Measurements from ENCODE around the gene RESF1. TPM values are rescaled to one million over a fixed set of nuclear protein-coding genes. Genes with fewer than 3 reads are reported as not detected.

Gene RESF1
- polyA plus RNA-seq = 10 to 100 TPM; 10.8 to 32.7 TPM

DNA sequence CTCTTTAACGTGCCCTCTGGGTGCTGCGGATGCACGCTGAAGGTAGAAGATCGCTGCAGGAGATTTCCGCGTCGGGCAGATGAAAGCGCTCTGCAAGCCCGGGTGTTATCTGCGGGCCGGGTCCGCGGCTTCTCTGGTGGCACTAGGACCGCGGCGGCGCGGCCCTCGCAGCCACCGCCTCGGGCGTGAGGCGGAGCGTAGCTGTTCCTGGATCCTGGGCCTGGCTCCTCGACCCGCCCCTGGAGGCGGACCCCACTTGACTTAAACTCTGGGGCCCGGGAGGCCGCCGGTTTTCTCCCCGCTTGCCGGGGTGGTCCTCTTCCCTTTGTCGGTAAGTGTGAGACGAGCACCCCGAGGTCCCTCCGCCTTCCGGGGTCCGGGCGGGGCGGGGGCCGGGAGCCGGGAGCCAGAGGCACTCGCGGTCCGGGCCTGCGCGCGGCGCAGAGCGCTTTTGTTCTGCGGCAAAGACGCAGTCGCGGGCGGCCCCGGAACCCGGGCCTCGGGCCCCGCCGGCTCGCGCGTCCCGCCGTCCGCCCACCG, at the start of gene RESF1:
Gene RESF1, plus strand, starts transcription at position 255 of the 540 bp plus-strand sequence. CDS start 21,541 bp downstream, outside the sequence.
- H3K36me3 ChIP-seq (ENCODE audit: control insufficient read depth in 2 of 2, insufficient read depth in 2 of 2, low read length in 1 of 2) = peaks cover 0 to 3% of the 10 kb centered on the region in 2 donors
- H3K4me1 ChIP-seq (ENCODE audit: control insufficient read depth in 2 of 2, insufficient read depth in 2 of 2, low read length in 1 of 2) = peaks cover 0 to 2% of the 10 kb centered on the region in 2 donors
- WGBS, 2 donors = 0 to 1% methylated on average over 60 to 67 of the region's 67 CpGs
- H3K27me3 ChIP-seq (ENCODE audit: control insufficient read depth in 1 of 2, insufficient read depth in 2 of 2, low read length in 2 of 2) = no peaks in the 10 kb centered on the region
- H3K9me3 ChIP-seq (ENCODE audit: control insufficient read depth in 2 of 2, insufficient read depth in 1 of 2, low read depth in 1 of 2, low read length in 1 of 2) = no peaks in the 10 kb centered on the region
- peak within 1 kb of the TSS; percentile 79 to 91 for H3K4me3 ChIP-seq (ENCODE audit: low read depth in 1 of 2, low read length in 2 of 2)
- H3K27ac ChIP-seq (ENCODE audit: low read depth in 2 of 2, low read length in 1 of 2) = peak within 1 kb of the TSS; percentile 95 to 98

DNA sequence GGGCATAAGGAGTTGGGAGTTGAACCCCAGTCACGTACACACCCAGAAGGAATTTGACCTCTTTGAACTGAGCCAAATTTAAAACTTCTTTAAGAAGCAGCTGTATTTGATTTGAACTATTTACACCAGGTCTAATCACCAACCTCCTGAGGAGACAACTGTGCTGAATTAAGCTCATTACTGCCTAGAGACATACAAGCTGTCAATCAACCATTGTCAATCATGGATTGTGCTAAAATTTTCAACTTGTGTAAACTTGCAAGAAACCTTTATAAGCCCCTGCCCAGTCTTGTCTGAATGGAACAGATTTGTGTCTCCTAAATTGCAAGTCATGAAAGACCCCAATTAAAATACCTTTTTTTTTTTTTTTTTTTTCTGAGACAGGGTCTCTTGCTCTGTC, 44.3 kb upstream of the RESF1 start:
- WGBS, 2 donors = 43 to 46% methylated on average over 1 of the region's 1 CpG
- Histone ChIP-seq H3K36me3 (ENCODE audit: control insufficient read depth in 2 of 2, insufficient read depth in 2 of 2, low read length in 1 of 2) (no peaks in the 10 kb centered on the region), H3K9me3 (ENCODE audit: control insufficient read depth in 2 of 2, insufficient read depth in 1 of 2, low read depth in 1 of 2, low read length in 1 of 2) (peaks cover 0 to 2% of the 10 kb centered on the region in 2 donors), H3K4me1 (ENCODE audit: control insufficient read depth in 2 of 2, insufficient read depth in 2 of 2, low read length in 1 of 2) (no peaks in the 10 kb centered on the region), H3K4me3 (ENCODE audit: low read depth in 1 of 2, low read length in 2 of 2) (no peak overlapping the region), H3K27ac (ENCODE audit: low read depth in 2 of 2, low read length in 1 of 2) (no peak overlapping the region), H3K27me3 (ENCODE audit: control insufficient read depth in 1 of 2, insufficient read depth in 2 of 2, low read length in 2 of 2) (no peaks in the 10 kb centered on the region)

DNA sequence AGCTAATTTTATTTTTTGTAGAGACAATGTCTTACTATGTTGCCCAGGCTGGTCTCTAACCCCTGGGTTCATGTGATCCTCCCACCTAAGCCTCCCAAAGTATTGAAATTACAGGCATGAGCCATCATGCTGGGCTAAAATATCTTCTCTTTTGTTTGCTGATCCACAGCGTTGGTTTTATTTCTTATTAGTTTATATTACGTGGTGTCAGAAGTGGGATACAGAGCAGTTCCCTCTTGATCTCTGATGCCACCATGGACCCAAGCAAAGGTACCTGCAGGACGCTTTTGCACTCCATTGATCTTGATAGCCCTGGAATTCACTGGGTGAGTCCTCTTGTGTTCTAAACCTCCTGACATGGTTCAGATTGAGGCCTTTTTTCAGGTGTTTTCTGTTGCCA, 43.8 kb upstream of the RESF1 start:
- no peaks in the 10 kb centered on the region for H3K4me1 ChIP-seq (ENCODE audit: control insufficient read depth in 2 of 2, insufficient read depth in 2 of 2, low read length in 1 of 2)
- peaks cover 0 to 2% of the 10 kb centered on the region in 2 donors for H3K9me3 ChIP-seq (ENCODE audit: control insufficient read depth in 2 of 2, insufficient read depth in 1 of 2, low read depth in 1 of 2, low read length in 1 of 2)
- H3K27me3 ChIP-seq (ENCODE audit: control insufficient read depth in 1 of 2, insufficient read depth in 2 of 2, low read length in 2 of 2) = no peaks in the 10 kb centered on the region
- no peak overlapping the region for H3K27ac ChIP-seq (ENCODE audit: low read depth in 2 of 2, low read length in 1 of 2)
- no peaks in the 10 kb centered on the region for H3K36me3 ChIP-seq (ENCODE audit: control insufficient read depth in 2 of 2, insufficient read depth in 2 of 2, low read length in 1 of 2)
- no peak overlapping the region for H3K4me3 ChIP-seq (ENCODE audit: low read depth in 1 of 2, low read length in 2 of 2)
- 94 to 96% methylated on average over 3 of the region's 3 CpGs for WGBS, 2 donors

DNA sequence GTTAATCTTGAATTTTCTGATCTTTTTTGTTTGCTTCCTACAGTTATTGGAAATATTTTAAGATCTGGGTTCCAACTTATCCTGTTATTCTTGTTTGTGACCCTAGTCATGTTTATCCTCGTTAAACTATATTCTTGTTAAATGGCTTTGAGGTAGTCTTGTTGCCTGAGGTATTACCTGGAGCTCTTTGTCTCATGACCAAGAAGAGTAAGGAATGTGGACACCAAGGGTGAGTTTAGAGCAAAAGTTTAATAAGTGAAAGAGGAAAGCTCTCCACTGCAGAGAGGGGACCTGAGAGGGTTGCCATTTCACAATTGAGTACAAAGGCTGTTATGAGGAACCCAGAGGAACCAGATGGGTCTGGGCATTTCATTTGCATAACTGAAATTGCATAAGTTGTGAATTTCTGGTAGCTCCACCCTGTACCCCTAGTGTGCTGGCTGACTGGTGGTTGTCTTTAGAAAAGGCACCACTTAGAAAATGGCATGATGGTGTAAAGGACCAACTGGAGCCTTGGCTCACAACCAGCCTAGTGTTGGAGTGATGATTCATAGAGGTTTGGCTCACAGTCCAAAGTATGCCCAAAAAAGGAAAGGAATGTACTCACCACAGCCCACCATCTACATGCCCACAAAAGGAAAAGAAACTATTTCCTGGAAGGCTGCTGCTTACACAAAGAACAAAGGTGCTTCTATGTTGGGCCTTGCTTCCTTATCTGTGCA, 36.7 kb upstream of the RESF1 start:
- Histone ChIP-seq H3K27me3 (ENCODE audit: control insufficient read depth in 1 of 2, insufficient read depth in 2 of 2, low read length in 2 of 2) (no peaks in the 10 kb centered on the region), H3K27ac (ENCODE audit: low read depth in 2 of 2, low read length in 1 of 2) (no peak overlapping the region), H3K9me3 (ENCODE audit: control insufficient read depth in 2 of 2, insufficient read depth in 1 of 2, low read depth in 1 of 2, low read length in 1 of 2) (peaks cover 4 to 9% of the 10 kb centered on the region in 2 donors), H3K4me1 (ENCODE audit: control insufficient read depth in 2 of 2, insufficient read depth in 2 of 2, low read length in 1 of 2) (no peaks in the 10 kb centered on the region), H3K4me3 (ENCODE audit: low read depth in 1 of 2, low read length in 2 of 2) (no peak overlapping the region), H3K36me3 (ENCODE audit: control insufficient read depth in 2 of 2, insufficient read depth in 2 of 2, low read length in 1 of 2) (no peaks in the 10 kb centered on the region)
- 91 to 94% methylated on average over 1 of the region's 1 CpG for WGBS, 2 donors

- Histone ChIP-seq H3K36me3 (ENCODE audit: control insufficient read depth in 2 of 2, insufficient read depth in 2 of 2, low read length in 1 of 2) (no peaks in the 10 kb centered on the region), H3K27ac (ENCODE audit: low read depth in 2 of 2, low read length in 1 of 2) (no peak overlapping the region), H3K4me3 (ENCODE audit: low read depth in 1 of 2, low read length in 2 of 2) (no peak overlapping the region), H3K4me1 (ENCODE audit: control insufficient read depth in 2 of 2, insufficient read depth in 2 of 2, low read length in 1 of 2) (no peaks in the 10 kb centered on the region), H3K27me3 (ENCODE audit: control insufficient read depth in 1 of 2, insufficient read depth in 2 of 2, low read length in 2 of 2) (no peaks in the 10 kb centered on the region), H3K9me3 (ENCODE audit: control insufficient read depth in 2 of 2, insufficient read depth in 1 of 2, low read depth in 1 of 2, low read length in 1 of 2) (peaks cover 4 to 9% of the 10 kb centered on the region in 2 donors)
- WGBS, 2 donors = 84 to 90% methylated on average over 2 of the region's 2 CpGs
Observed at GRCh38 chr12:31923063-31923412, 36.2 kb upstream of the RESF1 start.

DNA sequence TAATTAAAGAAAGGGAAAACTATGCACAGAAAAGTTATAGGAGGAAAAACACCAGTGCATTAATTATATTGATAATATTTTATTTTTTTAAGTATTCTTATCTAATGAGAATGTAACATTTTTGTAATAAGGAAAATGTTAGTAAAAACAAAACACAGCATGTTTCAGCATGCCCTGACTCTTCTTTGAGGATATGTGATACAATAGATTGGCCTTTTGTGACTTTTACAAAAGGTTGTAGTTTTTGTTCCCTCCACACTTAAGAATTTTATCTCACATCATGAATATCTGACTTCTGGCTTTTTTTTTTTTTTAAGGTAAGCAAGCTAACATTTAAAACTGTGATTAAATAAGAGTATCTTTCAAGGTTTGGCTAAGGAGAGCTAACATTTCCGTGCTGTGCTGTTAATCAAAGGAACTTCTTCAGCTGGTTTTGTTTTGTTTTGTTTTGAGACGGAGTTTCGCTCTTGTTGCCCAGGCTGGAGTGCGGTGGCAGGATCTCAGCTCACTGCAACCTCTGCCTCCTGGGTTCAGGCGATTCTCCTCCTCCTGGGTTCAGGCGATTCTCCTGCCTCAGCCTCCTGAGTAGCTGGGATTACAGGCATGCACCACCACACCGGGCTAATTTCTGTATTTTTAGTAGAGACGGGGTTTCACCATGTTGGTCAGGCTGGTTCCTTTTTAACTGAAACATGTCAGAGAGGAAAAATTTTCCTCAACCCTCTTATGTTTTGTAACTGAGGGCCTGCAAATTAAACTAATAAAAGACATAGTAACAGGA, 30.8 kb upstream of the RESF1 start:
- 74 to 78% methylated on average over 8 of the region's 8 CpGs for whole genome bisulfite sequencing, 2 donors
- Histone ChIP-seq H3K27ac (ENCODE audit: low read depth in 2 of 2, low read length in 1 of 2) (no peak overlapping the region), H3K4me1 (ENCODE audit: control insufficient read depth in 2 of 2, insufficient read depth in 2 of 2, low read length in 1 of 2) (no peaks in the 10 kb centered on the region), H3K9me3 (ENCODE audit: control insufficient read depth in 2 of 2, insufficient read depth in 1 of 2, low read depth in 1 of 2, low read length in 1 of 2) (no peaks in the 10 kb centered on the region), H3K36me3 (ENCODE audit: control insufficient read depth in 2 of 2, insufficient read depth in 2 of 2, low read length in 1 of 2) (no peaks in the 10 kb centered on the region), H3K4me3 (ENCODE audit: low read depth in 1 of 2, low read length in 2 of 2) (no peak overlapping the region), H3K27me3 (ENCODE audit: control insufficient read depth in 1 of 2, insufficient read depth in 2 of 2, low read length in 2 of 2) (no peaks in the 10 kb centered on the region)

DNA sequence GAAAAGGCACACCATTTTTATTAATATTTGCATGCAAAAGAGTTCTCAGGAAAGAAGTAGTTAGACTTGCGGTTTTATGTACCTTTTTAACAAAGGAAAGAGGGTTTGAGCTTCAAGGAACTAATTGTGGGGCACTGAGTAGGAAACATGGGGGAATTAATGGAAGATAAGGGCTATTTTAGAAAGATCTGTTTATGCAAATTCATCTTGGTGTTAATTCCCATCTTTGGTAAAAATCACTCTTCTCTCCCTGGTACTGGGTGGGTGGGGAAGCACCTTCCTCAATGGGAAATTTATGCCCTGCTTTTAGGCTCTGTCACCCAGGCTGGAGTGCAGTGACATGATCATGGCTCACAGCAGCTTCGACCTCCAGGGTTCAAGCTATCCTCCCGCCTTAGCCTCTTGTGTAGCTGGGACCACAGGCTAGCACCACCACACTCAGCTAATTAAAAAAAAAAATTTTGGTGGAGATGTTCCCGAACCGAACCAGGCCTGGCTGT, 30.1 kb upstream of the RESF1 start:
- no peaks in the 10 kb centered on the region for H3K27me3 ChIP-seq (ENCODE audit: control insufficient read depth in 1 of 2, insufficient read depth in 2 of 2, low read length in 2 of 2)
- no peaks in the 10 kb centered on the region for H3K9me3 ChIP-seq (ENCODE audit: control insufficient read depth in 2 of 2, insufficient read depth in 1 of 2, low read depth in 1 of 2, low read length in 1 of 2)
- H3K4me3 ChIP-seq (ENCODE audit: low read depth in 1 of 2, low read length in 2 of 2) = no peak overlapping the region
- H3K36me3 ChIP-seq (ENCODE audit: control insufficient read depth in 2 of 2, insufficient read depth in 2 of 2, low read length in 1 of 2) = no peaks in the 10 kb centered on the region
- H3K4me1 ChIP-seq (ENCODE audit: control insufficient read depth in 2 of 2, insufficient read depth in 2 of 2, low read length in 1 of 2) = no peaks in the 10 kb centered on the region
- no peak overlapping the region for H3K27ac ChIP-seq (ENCODE audit: low read depth in 2 of 2, low read length in 1 of 2)
- WGBS, 2 donors = 88 to 92% methylated on average over 5 of the region's 5 CpGs

DNA sequence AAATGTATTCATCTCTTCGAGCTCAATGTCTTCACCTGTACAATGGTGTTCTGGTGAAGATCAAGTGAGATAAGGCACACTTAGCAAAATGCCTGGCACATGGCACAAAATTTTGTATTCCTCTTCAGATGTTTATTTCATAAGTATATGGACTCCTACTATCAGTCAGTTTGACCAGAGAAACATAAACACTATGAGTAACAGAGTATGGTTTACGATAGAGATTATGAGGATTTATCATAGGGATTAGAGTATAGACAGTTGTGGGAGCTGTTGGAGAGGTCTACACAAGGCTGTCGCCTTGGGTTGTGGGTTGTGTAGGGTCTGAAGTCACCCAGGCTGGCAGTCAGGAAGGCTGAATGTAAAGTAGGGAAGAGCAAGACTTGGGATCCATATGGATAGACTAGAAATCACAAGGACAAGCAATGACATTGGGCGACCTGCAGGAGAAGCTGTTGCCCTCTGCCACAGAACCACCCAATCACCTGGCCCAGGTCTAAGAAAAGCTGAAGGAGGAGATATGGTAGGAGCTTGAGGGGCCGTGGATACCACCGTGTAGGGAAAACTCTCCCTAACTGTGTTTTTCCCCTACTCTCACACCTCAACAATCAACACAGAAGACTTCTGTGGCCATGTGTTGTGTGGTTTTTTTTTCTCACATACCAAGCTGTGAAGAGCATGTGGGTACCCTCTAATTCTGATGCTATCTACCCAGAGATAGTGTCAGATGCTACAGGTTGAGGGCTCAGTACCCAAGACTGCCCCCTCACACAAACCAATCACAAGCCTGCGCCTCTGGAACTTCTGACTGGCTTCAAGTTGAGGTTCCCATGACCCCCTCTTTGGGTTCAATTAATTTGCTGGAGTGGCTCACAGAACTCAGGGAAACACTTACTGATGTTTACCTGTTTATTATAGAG, 27.2 kb upstream of the RESF1 start:
- H3K4me3 ChIP-seq (ENCODE audit: low read depth in 1 of 2, low read length in 2 of 2) = no peak overlapping the region
- H3K27ac ChIP-seq (ENCODE audit: low read depth in 2 of 2, low read length in 1 of 2) = no peak overlapping the region
- H3K4me1 ChIP-seq (ENCODE audit: control insufficient read depth in 2 of 2, insufficient read depth in 2 of 2, low read length in 1 of 2) = no peaks in the 10 kb centered on the region
- H3K36me3 ChIP-seq (ENCODE audit: control insufficient read depth in 2 of 2, insufficient read depth in 2 of 2, low read length in 1 of 2) = no peaks in the 10 kb centered on the region
- no peaks in the 10 kb centered on the region for H3K9me3 ChIP-seq (ENCODE audit: control insufficient read depth in 2 of 2, insufficient read depth in 1 of 2, low read depth in 1 of 2, low read length in 1 of 2)
- 73 to 78% methylated on average over 7 of the region's 7 CpGs for WGBS, 2 donors
- H3K27me3 ChIP-seq (ENCODE audit: control insufficient read depth in 1 of 2, insufficient read depth in 2 of 2, low read length in 2 of 2) = no peaks in the 10 kb centered on the region

DNA sequence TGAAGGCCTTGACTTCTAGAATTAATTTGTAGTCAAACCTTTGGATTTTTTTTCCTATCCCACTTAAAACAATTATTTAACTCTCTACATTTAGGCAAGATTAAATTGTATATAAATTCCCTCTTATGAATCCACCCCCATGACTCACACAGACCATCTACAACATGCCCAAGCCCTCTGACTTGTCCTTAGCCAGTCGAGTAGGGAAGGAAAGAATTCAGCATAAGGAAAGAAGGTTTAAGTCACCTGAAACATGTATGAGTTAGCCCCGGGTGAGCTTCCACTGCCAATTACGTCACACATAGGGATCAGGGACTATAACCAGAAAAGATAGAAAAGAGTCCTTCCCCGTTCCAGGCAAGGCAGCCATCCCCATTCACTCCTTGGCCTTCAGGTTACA, 14.9 kb upstream of the RESF1 start:
- Histone ChIP-seq H3K27ac (ENCODE audit: low read depth in 2 of 2, low read length in 1 of 2) (no peak overlapping the region), H3K4me3 (ENCODE audit: low read depth in 1 of 2, low read length in 2 of 2) (no peak overlapping the region), H3K27me3 (ENCODE audit: control insufficient read depth in 1 of 2, insufficient read depth in 2 of 2, low read length in 2 of 2) (no peaks in the 10 kb centered on the region), H3K36me3 (ENCODE audit: control insufficient read depth in 2 of 2, insufficient read depth in 2 of 2, low read length in 1 of 2) (no peaks in the 10 kb centered on the region), H3K9me3 (ENCODE audit: control insufficient read depth in 2 of 2, insufficient read depth in 1 of 2, low read depth in 1 of 2, low read length in 1 of 2) (peaks cover 0 to 4% of the 10 kb centered on the region in 2 donors), H3K4me1 (ENCODE audit: control insufficient read depth in 2 of 2, insufficient read depth in 2 of 2, low read length in 1 of 2) (no peaks in the 10 kb centered on the region)
- WGBS, 2 donors = 63 to 81% methylated on average over 4 of the region's 4 CpGs
